SK-N-MC (cell line): ENCODE measurements around the gene GRB10.

Experiments used
- EZH2 ChIP-seq: fragments of 200-600 bp; sonication (generic); IDR thresholded peaks from one replicate; pipeline ENCODE4 v1.6.1; 2017; ENCODE audit warnings: antibody characterized with exemption
- POLR2AphosphoS5 ChIP-seq: IDR thresholded peaks from 2 replicates; pipeline ENCODE4 v1.6.1; 2012; ENCODE audit warnings: mild to moderate bottlenecking, low read depth, low read length, borderline replicate concordance

DNA sequence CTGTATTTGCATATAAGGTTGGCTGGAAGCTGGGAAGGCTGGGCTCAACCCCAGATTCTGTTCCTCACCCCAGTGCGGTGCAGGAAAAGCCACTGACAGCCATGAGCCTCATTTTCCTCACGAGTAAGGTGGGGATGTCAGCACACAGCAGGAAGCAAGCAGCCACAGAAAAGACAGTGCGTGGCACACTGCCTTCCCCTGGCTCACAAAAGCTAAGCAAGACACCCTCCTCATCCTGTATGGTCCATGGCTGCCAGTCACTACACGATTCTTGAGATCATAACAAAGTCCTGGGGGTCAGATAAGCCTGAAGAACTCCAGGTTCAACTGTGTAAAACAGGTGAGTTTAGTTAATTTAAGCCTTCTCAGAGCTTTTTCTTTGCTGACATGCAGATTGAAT lies 188.6 kb downstream of the GRB10 start:
- TF ChIP-seq EZH2 (no peak), POLR2AphosphoS5 (no peak)
